ENCODE measurements around the gene EMP2.
"Not testable (repeated sequence)": the region's sequence is repeated elsewhere in the genome, so short reads cannot be mapped to it uniquely, and the experiment has no call there.

Gene EMP2, protein sequence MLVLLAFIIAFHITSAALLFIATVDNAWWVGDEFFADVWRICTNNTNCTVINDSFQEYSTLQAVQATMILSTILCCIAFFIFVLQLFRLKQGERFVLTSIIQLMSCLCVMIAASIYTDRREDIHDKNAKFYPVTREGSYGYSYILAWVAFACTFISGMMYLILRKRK

GRCh38 chr16:10579965-10580882 lies at the start of gene EMP2:
EMP2 (minus strand) TSS chr16:10580598; CDS start chr16:10547617, 32,981 bp downstream.
- DNase-seq: peak in 1 of 2 experiments; percentile 4

DNA sequence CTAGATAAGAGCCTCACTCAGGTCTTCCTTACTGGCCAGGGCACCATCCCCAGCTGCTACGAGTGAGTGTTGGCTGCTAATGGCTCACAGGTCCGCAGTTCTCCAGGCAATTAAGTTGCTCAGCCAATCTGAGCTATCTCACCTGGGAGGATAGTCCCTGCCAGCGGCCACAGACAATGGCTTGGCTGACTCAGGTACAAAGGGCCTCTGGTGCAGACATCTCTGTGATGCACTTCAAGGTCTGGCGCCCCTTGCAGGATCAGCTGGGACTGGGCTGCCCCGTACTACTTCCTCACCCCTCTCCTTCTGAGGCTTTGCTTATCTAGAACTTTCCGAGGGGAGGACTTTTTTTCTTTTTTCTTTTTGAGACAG lies 49.2 kb upstream of the EMP2 start:
- DNase-seq: no peak

GRCh38 chr16:10625595-10626357 lies 45.4 kb upstream of the EMP2 start:
- DNase-seq: no peak

GRCh38 chr16:10624527-10624926 lies 44.1 kb upstream of the EMP2 start:
- no peak for DNase-seq

DNA sequence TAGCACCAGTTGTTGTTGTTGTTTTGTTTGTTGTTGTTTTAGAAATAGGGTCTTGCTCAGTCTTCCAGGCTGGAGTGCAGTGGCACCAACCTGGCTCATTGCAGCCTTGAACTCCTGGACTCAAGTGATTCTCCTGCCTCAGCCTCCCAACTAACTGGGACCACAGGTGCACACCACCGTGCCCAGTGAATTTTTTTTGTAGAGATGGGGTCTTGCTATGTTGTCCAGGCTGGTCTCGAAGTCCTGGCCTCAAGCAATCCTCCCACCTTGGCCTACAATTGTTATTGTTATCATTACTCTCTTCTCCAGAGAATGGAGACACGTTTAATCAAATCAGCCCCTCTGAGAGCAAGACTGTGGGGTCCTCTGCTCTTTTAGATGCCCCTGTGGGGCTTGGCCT lies 42.7 kb upstream of the EMP2 start:
- DNase-seq: no peak

- DNase-seq: no peak
Observed at GRCh38 chr16:10622036-10622921, 41.9 kb upstream of the EMP2 start.

- DNase-seq: not testable (repeated sequence)
Observed at GRCh38 chr16:10621216-10621949, 41.0 kb upstream of the EMP2 start.

DNA sequence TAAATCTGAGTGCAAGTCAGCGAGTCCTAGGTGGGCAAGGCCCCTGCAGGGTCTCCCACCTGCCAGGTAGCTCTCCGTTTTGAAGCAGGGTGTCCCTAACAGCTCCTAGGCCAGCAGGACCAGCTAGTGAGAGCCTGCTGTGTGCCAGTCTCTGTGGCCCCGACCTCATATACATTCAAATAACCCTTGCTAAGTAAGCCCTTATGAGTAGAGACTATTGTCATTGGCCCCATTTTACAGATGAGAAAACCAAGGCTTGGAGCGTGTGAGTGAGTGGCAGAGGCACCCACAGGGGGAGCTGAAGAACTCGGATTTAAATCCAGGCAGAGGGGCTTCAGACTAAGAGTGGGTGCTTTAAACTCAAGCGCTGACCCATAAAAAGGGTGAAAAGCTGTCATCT lies 39.7 kb upstream of the EMP2 start:
- no peak for DNase-seq

DNA sequence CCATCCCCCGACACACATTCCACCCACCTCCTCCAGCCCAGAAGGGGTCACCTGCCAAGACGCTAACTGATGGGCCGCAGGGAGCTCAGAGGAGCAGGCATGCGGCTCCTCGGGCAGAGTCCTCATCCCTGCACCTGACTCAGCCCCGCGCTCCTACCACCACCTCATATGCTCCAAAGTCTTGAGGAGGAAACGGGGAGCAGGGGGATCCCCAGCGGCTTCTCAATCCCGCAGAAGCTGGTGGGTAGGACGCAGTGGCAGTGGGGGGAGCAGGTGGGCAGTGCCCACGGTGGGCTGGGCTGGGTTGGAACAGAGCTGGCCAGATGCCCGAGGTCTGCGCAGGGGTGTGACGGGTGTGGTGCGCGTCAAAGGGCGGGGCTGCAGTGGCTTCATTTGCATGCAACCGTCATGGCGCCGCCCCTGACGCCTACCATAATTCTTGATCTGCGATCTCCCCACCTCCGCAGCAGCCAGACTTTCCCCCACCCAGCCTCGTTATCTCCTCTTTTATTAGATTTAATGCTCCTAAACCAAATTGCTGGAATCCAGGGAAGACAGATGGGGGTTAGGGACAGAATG lies 39.0 kb upstream of the EMP2 start:
- peak; percentile 15 to 16 for DNase-seq

DNA sequence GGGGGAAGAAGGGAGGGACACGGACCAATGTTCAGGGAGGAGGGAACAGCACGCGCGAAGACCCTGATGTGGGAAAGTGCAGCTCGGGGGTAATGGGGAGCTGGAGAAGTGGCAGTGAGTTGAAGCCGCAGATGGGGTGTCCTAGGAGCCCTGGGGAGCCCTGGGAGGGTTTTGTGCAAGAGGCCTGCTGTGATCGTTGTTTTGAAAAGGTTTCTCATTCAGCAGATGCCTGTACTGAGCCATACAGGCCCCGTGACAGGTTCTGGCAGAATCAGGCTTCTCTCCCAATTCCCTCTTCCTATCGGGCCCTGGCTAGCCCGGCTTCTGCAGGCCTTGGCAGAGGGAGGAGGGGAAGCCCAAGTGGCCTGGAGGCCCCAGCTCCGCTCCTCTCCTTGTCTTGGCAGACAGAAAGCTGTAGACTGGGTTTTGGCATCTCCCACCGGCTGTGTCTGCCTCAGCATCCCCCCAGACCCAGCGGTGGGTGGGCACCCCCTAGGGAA lies 38.4 kb upstream of the EMP2 start:
- DNase-seq: no peak

DNA sequence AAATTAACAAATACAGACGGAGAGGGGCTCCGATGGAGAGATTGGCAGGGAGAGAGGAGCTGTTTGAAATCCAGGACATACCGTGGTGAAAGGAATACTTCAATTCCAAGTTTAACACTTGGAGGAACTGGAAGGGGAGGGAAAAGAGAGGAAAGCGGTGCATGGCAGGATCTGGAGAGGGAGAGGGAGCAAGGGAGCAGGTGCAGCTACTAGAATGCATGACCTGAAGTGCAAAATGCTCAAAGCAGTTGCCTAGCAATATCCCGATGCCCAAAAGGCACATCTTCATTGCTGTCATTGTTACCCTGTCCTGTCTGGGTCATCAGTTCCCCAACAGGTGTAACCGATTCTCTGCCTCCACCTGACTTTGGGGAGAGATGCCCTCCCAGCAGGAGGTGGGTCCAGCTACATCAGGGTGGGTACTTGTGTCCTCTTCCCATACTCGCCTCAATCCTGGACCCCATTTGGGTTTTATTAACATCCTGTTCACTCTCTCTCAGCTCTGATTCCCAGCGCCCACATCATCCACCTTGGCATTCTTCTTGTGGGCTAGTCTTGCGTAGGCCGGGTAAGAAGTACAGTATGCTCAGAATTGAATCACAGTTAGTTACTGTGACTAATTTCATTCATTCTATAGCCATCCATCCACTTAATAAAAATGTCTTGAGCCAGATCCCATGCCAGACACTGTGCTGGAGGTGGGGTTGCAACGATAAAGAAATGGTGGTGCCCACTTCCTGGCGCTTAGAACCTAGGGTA lies 37.4 kb upstream of the EMP2 start:
- no peak for DNase-seq

DNA sequence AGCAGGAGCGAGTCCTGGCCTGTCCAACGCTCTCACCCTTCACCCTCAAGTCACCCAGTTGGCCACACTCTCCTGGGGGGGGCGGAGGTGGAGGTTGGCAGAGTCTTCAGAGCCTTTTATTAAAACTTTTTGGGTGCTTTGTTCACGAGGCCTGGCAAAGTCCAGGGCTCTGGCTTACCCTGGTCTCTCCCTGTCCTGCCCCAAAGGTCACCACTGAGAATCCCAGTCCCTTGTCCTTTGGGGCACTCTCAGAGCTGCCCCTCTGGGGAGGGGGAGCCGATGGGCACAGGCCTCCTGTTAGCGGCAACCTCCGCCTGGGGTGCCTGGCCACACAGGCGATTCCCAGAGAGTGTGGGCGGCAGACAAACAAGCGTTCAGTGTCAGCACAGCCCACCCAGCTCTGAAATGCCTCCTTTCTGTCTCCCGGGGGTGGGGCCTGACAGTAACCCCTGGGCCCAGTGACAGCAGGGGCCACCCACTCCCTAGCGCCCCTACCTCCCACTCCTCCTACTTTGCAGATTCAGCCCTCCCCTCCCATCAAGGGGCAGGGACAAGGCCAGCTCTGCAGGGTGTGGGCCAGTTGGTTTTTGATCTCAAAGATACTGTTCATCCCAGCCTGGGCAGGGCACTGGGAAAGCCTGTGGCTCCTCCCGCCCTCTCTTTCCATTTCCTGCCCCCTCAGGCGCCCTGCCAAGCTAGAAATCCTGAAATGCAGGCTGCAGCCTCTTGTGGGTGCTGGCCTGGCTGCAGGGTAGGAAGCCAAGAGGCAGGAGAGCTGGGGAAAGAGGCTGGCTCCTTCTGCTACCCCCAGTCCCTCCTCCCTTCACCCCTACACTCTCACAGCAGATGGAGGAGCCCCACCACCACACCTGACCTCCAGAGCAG lies 36.6 kb upstream of the EMP2 start:
- no peak for DNase-seq

GRCh38 chr16:10616419-10616755 lies 36.0 kb upstream of the EMP2 start:
- DNase-seq: no peak

DNA sequence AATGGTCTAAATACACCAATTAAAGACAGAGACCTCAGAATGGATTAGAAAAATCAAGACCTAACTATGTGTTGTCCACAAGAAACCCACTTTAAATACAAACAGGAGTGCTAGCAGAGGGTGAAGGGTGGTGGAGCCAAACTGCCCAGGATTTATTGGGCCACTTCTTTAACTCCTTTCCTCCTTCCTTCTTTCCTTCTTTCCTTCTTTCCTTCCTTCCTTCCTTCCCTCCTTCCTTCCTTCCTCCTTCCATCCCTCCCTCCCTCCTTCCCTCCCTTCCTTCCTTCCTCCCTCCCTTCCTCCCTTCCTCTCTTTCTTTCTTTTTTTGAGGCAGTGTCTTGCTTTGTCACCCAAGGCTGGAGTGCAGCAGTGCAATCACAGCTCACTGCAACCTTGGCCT lies 34.3 kb upstream of the EMP2 start:
- DNase-seq: no peak

DNA sequence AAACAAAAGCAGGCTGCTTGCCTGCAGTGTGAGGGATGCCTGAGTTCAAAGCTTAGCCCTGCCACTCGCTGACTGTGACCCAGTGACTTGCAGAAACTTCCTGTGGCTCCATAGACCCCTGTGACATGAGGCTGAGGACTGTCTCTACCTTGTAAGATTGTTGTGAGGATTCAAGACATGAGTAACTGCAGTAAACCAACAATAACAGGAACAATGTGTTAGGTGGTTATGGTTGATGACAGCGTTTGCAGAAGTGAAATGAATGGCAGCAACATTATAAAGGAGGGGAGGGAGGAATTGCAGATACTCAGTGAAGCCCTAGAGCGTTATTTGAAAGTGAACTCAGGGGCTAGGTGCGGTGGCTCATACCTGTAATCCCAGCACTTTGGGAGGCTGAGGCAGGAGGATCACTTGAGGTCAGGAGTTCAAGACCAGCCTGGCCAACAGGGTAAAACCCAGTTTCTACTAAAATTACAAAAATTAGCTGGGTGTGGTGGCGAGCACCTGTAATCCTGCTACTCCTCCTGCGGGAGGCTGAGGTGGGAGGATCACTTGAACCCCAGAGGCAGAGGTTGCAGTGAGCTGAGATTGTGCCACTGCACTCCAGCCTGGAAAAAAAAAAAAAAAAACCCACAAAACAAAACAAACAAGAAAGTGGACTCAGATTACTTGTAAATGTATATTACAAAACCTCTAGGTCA lies 33.5 kb upstream of the EMP2 start:
- no peak for DNase-seq

DNA sequence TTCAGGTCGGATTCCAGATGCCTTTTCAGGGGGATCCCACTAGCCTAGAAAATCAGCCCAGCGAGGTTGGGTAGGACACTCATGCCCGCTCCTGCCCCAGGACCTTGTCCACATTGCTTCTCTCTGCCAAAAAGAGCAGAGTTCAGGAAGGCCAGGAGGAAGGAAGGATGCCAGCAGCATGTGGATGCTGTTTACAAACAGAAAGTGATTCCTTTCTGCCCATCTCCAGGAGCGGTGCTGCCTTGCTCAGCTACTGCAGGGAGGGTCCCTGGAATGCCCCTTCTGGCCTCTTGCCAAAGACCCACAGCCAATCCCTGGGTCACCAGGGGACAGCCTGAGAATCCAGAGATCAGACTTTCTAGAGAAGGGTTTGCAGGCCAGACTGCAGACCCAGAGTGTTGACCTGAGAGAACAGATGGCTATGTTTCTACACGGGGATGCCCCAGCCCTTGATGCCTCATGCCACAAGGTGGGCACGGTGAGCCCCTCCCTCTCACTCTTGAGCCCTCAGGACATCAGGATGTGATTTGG lies 32.3 kb upstream of the EMP2 start:
- no peak for DNase-seq

DNA sequence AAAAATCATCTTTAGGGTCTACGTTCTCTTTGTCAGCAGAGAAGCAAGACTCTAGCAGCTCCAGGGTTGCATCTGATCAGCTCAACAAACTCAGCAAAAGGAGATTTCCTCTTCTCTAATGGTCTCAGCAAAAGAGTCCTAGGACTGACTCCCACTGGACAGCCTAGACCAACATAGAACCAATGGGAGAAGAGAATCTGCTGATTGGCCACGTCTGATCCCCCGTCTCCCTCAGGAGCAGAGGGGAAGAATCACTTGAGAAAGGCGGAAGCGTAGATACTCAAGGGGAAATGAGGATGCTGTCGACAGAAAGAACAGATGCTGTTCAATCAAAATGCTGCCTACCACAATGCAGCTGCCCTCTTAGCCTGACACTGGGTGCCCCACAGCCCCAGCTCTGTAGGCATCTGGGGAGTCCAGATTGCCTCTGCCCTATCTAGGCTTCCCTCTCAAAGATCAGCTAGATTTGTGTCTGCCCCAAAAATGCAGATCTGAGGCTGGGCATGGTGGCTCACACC lies 31.5 kb upstream of the EMP2 start:
- no peak for DNase-seq

GRCh38 chr16:10610499-10611184 lies 30.2 kb upstream of the EMP2 start:
- no peak for DNase-seq
